Smooth muscle cell (in vitro differentiated cells): ENCODE measurements around the gene DAZAP1. TPM values are rescaled to one million over a fixed set of nuclear protein-coding genes. Genes with fewer than 3 reads are reported as not detected.

Experiments used
- DNase-seq: peaks from one replicate; lab custom pipeline; 2025; ENCODE audit not compliant: unreplicated experiment; lab: John Stamatoyannopoulos, UW
- H2AFZ ChIP-seq: fragments of 200-600 bp; sonication (generic); 2 replicates; pipeline ENCODE4 v1.6.0; 2016; ENCODE audit warnings: antibody characterized with exemption, low read depth, mild to moderate bottlenecking
- H3F3A ChIP-seq: fragments of 200-600 bp; sonication (generic); 2 replicates; pipeline ENCODE4 v1.6.0; 2017; ENCODE audit warnings: antibody characterized with exemption, low read depth
- H3K27ac ChIP-seq: fragments of 200-600 bp; sonication (generic); 2 replicates; pipeline ENCODE4 v1.5.1; 2016; ENCODE audit warnings: low read depth, mild to moderate bottlenecking
- H3K27me3 ChIP-seq: fragments of 200-600 bp; sonication (generic); 2 replicates; pipeline ENCODE4 v1.6.1; 2016; ENCODE audit warnings: low read depth, mild to moderate bottlenecking
- H3K36me3 ChIP-seq: fragments of 200-600 bp; sonication (generic); 2 replicates; pipeline ENCODE4 v1.5.1; 2016; ENCODE audit warnings: low read depth
- H3K4me1 ChIP-seq: fragments of 200-600 bp; sonication (generic); 2 replicates; pipeline ENCODE4 v1.5.1; 2016; ENCODE audit warnings: low read depth
- H3K4me2 ChIP-seq: fragments of 200-600 bp; sonication (generic); 2 replicates; pipeline ENCODE4 v1.6.0; 2016; ENCODE audit warnings: mild to moderate bottlenecking
- H3K4me3 ChIP-seq: fragments of 200-600 bp; sonication (generic); 2 replicates; pipeline ENCODE4 v1.5.1; 2016; ENCODE audit warnings: mild to moderate bottlenecking
- H3K79me2 ChIP-seq: fragments of 200-600 bp; sonication (generic); 2 replicates; pipeline ENCODE4 v1.6.0; 2016; ENCODE audit warnings: low read depth, mild to moderate bottlenecking
- H3K9ac ChIP-seq: fragments of 200-600 bp; sonication (generic); 2 replicates; pipeline ENCODE4 v1.6.0; 2016; ENCODE audit warnings: low read depth
- H3K9me3 ChIP-seq: fragments of 200-600 bp; sonication (generic); replicated peaks from 2 replicates; pipeline ENCODE4 v1.5.1; 2016; ENCODE audit warnings: low read depth
- H4K20me1 ChIP-seq: fragments of 200-600 bp; sonication (generic); 2 replicates; pipeline ENCODE4 v1.6.0; 2016; ENCODE audit warnings: low read depth
- CTCF ChIP-seq: fragments of 200-600 bp; sonication (generic); IDR thresholded peaks from 2 replicates; pipeline ENCODE4 v1.5.1; 2017; ENCODE audit warnings: borderline replicate concordance, mild to moderate bottlenecking, antibody characterized with exemption; ENCODE audit not compliant: insufficient read depth, poor library complexity, severe bottlenecking
- WGBS: methylation state at CpG from one replicate; pipeline ENCODE4 v1.1.7; 2016; ENCODE audit warnings: low lambda C conversion rate; 5-methylcytosine and 5-hydroxymethylcytosine counted together
- polyA plus RNA-seq: library from polyadenylated mRNA; unstranded; fragments of >200 nt; fragmentation: Nextera tagmentation; extraction: Ambion mirVana; gene quantifications from 2 replicates; pipeline ENCODE4 v1.2.1, GENCODE V29; 2016
- total RNA-seq: library from RNA; depleted of rRNA; stranded (reverse); fragments of >200 nt; gene quantifications from 2 replicates; pipeline ENCODE4 v1.2.3, GENCODE V29; 2014

Gene DAZAP1
- total and polyA plus RNA-seq, 2 experiments from 2014 or later = 35.5 to 41.7 TPM

GRCh38 chr19:1377176-1377964, 30.0 kb upstream of the DAZAP1 start:
- peaks cover 11% of the 10 kb centered on the region for H3F3A ChIP-seq
- H3K4me3 ChIP-seq = no peak overlapping the region
- H2AFZ ChIP-seq = no peak overlapping the region
- no peak for DNase-seq
- WGBS = 98% methylated on average over 42 of the region's 43 CpGs
- no peak overlapping the region for H3K9ac ChIP-seq
- no peaks in the 10 kb centered on the region for H3K79me2 ChIP-seq
- peaks cover 8% of the 10 kb centered on the region for H3K4me1 ChIP-seq
- H3K4me2 ChIP-seq = no peak overlapping the region
- no peaks in the 10 kb centered on the region for H3K9me3 ChIP-seq
- no peaks in the 10 kb centered on the region for H4K20me1 ChIP-seq
- TF ChIP-seq CTCF = no peak
- no peak overlapping the region for H3K27ac ChIP-seq
- no peaks in the 10 kb centered on the region for H3K27me3 ChIP-seq
- no peaks in the 10 kb centered on the region for H3K36me3 ChIP-seq

- H3K27me3 ChIP-seq = no peaks in the 10 kb centered on the region
- H3F3A ChIP-seq = peaks cover 9% of the 10 kb centered on the region
- H3K36me3 ChIP-seq = no peaks in the 10 kb centered on the region
- no peak overlapping the region for H3K27ac ChIP-seq
- H3K79me2 ChIP-seq = no peaks in the 10 kb centered on the region
- DNase-seq = no peak
- TF ChIP-seq CTCF = no peak
- no peak overlapping the region for H2AFZ ChIP-seq
- H4K20me1 ChIP-seq = peaks cover 5% of the 10 kb centered on the region
- H3K4me3 ChIP-seq = no peak overlapping the region
- H3K9me3 ChIP-seq = no peaks in the 10 kb centered on the region
- H3K4me2 ChIP-seq = no peak overlapping the region
- 96% methylated on average over 33 of the region's 33 CpGs for WGBS
- H3K4me1 ChIP-seq = peaks cover 8% of the 10 kb centered on the region
- no peak overlapping the region for H3K9ac ChIP-seq
Observed at GRCh38 chr19:1377965-1378785, 29.2 kb upstream of the DAZAP1 start.

- no peak for TF ChIP-seq CTCF
- Histone ChIP-seq H3K27ac (no peak overlapping the region), H3K9me3 (no peaks in the 10 kb centered on the region), H3F3A (peaks cover 7% of the 10 kb centered on the region), H3K4me1 (peaks cover 8% of the 10 kb centered on the region), H3K9ac (no peak overlapping the region), H3K4me3 (no peak overlapping the region), H3K4me2 (no peak overlapping the region), H3K27me3 (no peaks in the 10 kb centered on the region), H2AFZ (no peak overlapping the region), H3K79me2 (peaks cover 5% of the 10 kb centered on the region), H3K36me3 (no peaks in the 10 kb centered on the region), H4K20me1 (peaks cover 5% of the 10 kb centered on the region)
- no peak for DNase-seq
- WGBS = 94% methylated on average over 25 of the region's 27 CpGs
Observed at GRCh38 chr19:1379126-1379905, 28.1 kb upstream of the DAZAP1 start.
